Prostate gland (tissue), 2 donors: ENCODE data around the gene CREB3.

ENCODE experiments used
- CTCF ChIP-seq, 4 experiments: fragments of 200-600 bp in 2 of 4; fragments of 450-650 bp in 2 of 4; sonication (generic) in 2 of 4; IDR thresholded peaks; 1 replicate in 3 of 4; 2 replicates in 1 of 4; pipeline ENCODE4 v1.5.1; 2016 to 2019; ENCODE audit warnings: antibody characterized with exemption in 4 of 4, mild to moderate bottlenecking in 2 of 4, moderate library complexity in 2 of 4
- POLR2A ChIP-seq: fragments of 450-650 bp; IDR thresholded peaks from one replicate; pipeline ENCODE4 v1.6.1; 2016; ENCODE audit warnings: antibody characterized with exemption, mild to moderate bottlenecking

- TF ChIP-seq CTCF (IDR thresholded peaks at IDR 0.05) = no peak
- TF ChIP-seq POLR2A = no peak
Observed at GRCh38 chr9:35729101-35729500, 3.4 kb upstream of the CREB3 start.
